OCI-M2 (cell line): ENCODE data around the gene TOMM7.
"Not testable (repeated sequence)": the region's sequence is repeated elsewhere in the genome, so short reads cannot be mapped to it uniquely, and the experiment has no call there.

Experiments
- DNase-seq: peaks from one replicate; lab custom pipeline; 2025; ENCODE audit not compliant: unreplicated experiment; lab: John Stamatoyannopoulos, UW

TOMM7 gene

DNA sequence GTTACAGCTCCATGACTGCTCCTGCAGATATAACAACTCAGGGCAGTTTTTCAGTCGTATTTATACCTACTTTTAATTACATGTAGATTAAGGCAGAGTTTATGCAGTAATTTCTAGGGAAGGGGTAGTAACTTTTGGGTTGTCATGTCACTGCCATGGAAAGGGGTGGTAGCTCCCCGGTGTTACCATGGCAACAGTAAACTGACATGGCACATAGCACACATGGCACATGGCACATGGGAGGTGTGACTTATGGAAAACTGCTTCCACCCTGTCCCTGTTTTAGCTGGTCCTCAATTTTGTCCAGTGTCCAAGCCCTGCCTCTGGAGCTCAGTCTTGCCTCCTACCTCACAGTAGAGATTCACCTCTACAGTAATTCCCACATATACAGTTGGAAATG is 3.9 kb upstream of the TOMM7 start:
- DNase-seq = no peak

DNA sequence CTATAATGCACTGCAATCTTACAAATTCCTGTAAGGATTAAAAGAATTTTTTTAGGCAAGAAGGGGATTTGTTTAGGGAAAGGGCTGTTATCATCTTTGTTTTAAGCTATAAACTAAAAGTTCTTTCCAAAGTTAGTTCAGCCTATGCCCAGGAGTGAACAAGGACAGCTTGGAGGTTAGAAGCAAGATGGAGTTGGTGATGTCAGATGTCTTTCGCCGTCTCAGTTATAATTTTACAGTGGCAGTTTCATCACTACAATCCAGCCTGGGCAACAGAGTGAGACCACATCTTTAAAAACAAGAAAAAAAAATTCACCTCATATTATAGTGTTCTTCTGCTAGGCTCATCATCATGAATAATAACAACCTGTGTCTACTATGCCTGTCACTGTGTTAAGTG is 2.1 kb upstream of the TOMM7 start:
- DNase-seq = no peak

DNA sequence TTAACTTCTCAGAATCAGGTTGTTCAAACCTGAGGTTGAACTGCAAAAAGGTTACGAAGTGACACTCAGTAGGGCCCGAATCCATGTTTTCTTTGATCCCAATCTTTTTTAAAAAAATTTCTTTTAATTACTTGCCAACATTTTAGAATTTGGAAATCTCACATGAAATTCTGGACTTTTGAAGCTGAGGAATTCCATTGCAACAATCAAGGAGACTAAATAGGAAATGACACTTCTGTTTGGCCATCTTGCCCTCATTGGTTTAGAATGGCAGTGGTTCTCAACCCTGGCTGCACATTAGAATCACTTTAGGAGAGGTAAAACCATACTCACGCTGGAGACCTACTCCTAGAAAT is 471 bp upstream of the TOMM7 start:
- DNase-seq = no peak

DNA sequence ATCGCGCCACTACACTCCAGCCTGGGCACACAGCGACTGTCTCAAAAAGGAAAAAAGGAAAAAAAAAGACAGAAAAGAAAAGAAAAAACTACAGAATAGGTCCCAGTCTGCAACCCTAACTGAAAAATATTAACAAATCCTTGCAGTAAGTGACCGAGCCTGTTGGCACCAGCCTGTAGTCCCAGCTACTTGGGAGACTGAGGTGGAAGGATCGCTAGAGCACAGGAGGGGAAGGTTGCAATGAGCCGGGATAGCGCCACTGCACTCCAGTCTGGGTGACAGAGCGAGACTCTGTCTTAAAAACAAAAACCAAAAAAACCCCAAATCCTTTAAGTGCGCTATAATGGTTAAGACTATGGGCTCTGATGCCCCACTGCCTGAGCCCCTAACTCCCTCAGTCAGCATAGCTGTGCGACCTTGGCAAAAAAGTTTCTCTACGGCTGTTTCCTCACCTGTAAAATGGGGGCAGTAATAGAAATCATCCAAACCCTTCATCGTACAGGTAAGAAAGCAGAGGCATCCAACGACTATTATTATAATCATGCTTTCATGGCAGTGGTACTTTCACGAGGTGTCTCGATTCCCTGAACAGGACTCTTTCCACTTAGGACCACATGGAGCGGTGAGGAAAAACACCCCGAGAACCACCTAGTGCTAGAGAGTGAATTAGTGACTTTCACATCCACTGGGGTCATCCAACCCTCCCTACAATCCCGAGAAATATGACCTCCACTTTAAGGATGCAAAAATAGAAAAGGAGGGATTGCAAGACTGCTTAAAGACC is 755 bp downstream of the TOMM7 start:
- no peak for DNase-seq

DNA sequence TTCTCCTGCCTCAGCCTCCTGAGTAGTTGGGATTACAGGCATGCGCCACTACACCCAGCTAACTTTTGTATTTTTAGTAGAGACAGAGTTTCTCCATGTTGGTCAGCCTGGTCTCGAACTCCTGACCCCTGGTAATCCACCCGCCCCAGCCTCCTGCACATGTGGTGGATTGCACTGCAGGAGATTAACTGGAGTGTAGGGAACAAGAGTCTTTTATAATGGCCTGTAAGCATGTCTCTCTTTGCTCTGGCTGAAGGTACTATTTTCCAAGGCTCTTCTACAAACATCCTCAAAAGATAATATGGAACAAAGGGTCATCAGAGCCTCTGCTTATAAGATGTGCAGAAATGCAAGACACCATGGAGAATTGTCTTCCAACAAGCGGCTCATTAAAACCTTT is 3.2 kb downstream of the TOMM7 start:
- no peak for DNase-seq

DNA sequence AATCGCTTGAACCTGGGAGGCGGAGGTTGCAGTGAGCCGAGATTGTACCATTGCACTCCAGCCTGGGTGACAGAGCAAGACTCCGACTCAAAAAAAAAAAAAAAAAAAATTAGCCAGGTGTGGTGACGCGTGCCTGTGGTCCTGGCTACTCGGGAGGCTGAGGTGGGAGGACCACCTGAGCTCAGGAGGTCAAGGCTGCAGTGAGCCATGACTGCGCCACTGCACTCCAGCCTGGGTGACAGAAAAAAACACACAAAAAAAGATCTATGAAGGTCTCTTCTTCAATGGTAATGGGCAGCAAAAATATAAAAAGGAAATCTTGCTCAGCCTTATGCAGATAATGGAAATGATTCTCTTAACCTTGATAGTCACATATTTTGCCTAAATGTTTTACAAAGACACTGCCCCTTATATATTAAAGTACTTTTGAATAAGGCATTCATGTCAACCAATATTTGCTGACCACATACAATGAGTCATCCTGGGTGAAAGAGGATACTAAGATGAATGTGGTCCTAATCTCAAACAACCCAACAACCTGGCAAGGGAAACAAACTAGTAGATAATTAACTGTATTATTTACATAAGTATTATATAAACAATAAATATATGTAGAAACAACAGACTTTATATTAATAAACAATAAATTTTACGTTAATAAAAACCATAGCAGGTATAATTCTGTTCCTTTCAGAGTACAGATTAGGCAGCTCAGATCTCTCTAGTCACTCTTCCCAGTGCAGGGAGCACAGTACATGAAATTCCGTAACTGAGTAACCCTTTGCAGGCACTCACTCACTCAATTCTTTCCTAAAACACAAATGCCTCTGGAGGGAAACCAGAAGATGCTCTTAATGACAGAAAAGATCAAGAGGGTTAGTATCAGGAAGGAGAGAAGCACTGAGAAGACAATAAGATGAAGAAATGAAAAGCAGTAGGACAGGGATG is 8.1 kb downstream of the TOMM7 start:
- no peak for DNase-seq

DNA sequence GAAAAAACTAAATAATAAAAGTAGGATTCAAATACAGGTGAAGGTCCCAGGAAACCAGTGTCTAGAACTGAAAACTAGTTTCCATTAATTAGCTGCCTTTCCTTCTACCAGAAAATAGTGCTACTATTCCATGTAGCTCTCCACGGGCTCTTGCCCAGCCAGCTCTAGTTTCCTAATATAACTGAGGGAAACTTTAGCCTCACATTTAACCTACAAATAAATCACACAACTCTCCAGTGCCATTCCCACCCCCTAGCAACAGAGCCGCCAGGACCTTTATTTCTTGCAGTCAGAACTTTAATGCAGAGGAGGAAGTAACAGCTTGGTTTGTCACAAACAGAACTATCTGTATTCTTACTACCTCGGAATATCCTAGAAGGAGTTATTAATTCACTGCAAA is 10.3 kb downstream of the TOMM7 start:
- no peak for DNase-seq

- no peak for DNase-seq
Measured at GRCh38 chr7:22811746-22812280, 10.8 kb downstream of the TOMM7 start.

DNA sequence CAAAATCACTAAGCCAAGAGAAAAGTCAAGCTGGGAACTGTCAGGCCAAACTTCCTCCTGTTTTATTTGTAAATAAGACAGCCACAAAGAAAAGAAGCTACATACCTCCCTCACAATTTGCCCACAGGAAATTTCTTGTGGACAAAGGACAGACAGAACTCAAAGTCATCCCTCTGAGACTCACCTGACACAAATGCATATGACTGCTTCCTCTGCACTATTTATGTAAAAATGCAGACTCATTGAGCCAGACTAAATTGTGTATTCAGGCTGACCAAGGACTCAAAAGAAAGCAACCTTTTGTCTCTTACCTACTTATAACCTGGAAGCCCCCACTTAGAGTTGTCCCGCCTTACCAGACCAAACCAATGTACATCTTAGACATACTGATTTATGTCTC is 11.8 kb downstream of the TOMM7 start:
- no peak for DNase-seq

DNA sequence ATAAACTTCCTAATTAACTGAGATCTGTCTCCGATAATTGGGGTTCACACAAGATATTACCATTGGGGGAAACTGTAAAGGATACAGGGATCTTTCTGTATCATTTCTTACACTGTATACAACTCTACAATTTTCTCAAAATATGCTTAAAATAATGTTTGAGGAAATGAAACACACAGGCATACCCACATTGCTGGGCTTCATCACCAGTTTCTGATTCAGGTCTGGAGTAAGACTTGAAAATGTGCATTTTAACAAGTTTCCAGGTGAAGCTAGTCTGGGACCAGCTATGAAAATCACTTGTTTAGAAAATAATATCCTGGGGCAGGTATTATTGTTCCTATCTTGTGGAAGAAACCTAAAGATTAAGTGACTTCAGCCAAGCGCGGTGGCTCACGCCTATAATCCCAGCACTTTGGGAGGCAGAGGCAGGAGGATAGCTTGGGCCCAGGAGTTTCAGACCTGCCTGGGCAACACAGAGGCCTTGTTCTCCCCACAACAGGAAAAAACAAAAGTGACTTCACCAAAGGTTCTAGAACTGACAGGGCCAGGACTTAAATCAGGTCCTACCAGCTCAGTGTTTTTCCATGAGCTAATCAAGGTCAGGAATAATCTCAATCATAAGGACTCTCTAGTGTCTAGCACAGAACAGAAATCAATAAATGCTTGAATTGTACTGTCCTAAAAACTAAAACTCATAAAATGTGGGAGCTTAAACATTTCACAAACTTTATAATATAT is 12.6 kb downstream of the TOMM7 start:
- no peak for DNase-seq

GRCh38 chr7:22808140-22808539 is 14.5 kb downstream of the TOMM7 start:
- no peak for DNase-seq

GRCh38 chr7:22806752-22807151 is 15.9 kb downstream of the TOMM7 start:
- no peak for DNase-seq

DNA sequence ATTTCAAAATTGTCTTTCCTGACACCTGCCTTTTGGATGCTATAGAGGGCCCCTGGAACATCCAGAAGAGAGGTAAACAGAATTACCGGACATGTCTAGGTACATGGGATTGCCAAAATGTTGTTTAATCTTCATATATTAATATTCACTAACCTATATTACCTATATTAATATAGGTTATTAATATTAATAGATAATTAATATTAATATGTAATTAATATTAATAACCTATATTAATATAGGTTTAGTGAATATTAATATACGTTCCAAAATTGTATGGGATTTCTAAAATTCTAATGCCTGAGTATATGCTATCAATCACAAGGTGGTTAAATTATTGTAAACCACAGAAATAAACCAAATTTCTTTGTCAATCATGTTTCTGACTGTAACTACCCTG is 17.4 kb downstream of the TOMM7 start:
- DNase-seq = no peak

DNA sequence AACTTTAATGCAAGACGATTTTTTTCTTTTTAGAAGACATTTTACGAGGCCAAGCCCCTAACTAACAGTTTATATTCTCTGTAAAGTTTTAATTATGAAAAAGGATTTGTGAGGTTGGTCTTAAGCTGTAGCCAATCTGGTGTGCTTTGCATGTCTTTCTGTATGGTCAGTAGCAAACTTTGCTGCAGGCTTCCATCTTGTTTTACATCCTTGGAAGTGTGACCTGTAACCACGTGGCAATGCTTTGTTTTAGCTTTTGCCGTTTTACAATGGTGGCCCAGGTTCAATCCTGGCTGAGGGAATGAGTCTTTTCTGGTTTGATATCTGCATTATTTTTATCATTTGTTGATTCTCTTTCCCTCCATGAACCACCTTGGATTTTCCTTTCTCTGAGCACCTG is 19.8 kb downstream of the TOMM7 start:
- not testable (repeated sequence) for DNase-seq

GRCh38 chr7:22802426-22802825 is 20.2 kb downstream of the TOMM7 start:
- DNase-seq = no peak

GRCh38 chr7:22801912-22802311 is 20.7 kb downstream of the TOMM7 start:
- no peak for DNase-seq

GRCh38 chr7:22799633-22800032 is 23.0 kb downstream of the TOMM7 start:
- no peak for DNase-seq

- no peak for DNase-seq
Measured at GRCh38 chr7:22793593-22794462, 28.8 kb downstream of the TOMM7 start.

- DNase-seq = no peak
Measured at GRCh38 chr7:22791204-22792158, 31.2 kb downstream of the TOMM7 start.
